ENCODE results near the gene CAPN6. TPM values are rescaled to one million over a fixed set of nuclear protein-coding genes. Genes with fewer than 3 reads are reported as not detected.

CAPN6 gene
- total and polyA plus RNA-seq, 11 donors: 0.04 to 2.2 (median 0.33) TPM; not detected in 5

DNA sequence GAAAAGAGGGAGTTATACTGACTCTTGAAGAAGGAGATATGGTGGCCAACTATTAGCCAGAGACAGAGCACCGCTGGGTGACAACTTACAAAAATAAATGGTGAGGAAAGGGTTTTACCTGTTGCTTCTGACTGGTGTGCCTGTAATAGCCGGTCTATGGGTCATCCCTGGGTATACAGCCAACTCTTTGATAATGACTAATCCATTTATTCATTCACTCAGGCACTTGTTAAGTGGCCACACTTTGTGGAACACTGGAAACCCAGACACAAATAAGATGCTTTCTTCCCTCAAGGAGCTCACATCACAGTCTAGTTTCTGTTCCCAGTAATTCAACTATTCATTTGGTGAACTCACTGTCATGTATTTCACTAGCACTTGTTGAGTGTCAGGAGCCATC lies 13.2 kb upstream of the CAPN6 start:
- no peak for TF ChIP-seq POLR2A (IDR thresholded peaks at IDR 0.05)
- TF ChIP-seq, protein P1, sequence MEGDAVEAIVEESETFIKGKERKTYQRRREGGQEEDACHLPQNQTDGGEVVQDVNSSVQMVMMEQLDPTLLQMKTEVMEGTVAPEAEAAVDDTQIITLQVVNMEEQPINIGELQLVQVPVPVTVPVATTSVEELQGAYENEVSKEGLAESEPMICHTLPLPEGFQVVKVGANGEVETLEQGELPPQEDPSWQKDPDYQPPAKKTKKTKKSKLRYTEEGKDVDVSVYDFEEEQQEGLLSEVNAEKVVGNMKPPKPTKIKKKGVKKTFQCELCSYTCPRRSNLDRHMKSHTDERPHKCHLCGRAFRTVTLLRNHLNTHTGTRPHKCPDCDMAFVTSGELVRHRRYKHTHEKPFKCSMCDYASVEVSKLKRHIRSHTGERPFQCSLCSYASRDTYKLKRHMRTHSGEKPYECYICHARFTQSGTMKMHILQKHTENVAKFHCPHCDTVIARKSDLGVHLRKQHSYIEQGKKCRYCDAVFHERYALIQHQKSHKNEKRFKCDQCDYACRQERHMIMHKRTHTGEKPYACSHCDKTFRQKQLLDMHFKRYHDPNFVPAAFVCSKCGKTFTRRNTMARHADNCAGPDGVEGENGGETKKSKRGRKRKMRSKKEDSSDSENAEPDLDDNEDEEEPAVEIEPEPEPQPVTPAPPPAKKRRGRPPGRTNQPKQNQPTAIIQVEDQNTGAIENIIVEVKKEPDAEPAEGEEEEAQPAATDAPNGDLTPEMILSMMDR (IDR thresholded peaks at IDR 0.05): no peak
- Histone ChIP-seq H3K27me3 (peaks cover 0 to 19% (median 0%) of the 10 kb centered on the region in 9 donors), H3K9me3 (no peaks in the 10 kb centered on the region), H3K36me3 (no peaks in the 10 kb centered on the region), H3K4me1 (no peaks in the 10 kb centered on the region), H3K27ac (no peak overlapping the region), H3K4me3 (no peak overlapping the region)
- no peak for DNase-seq
- no peak for ATAC-seq
- 68 to 92% (median 73%) methylated on average over 2 of the region's 2 CpGs for WGBS, 4 donors
- intact Hi-C loops (cut with DNase I): no loop called here

DNA sequence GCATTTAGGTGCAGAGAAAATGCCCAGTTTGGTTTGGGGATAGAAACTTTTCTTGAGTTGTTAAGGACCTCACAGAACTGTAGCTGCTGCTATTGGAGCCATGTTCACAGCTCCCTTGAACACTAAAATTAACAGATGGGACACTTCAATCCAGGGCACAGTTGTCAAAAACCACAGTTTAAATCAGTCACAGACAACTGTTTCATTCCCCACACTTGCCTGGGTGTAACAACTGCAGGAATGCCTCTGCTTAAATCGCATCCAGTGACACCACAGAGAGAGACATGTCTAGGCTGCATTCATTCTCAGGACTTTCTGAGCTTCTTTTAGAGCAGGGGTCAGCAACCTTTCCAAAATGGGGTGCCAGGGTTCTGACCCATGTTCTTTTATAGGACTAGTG lies 12.7 kb upstream of the CAPN6 start:
- H3K9me3 ChIP-seq: no peaks in the 10 kb centered on the region
- TF ChIP-seq POLR2A (IDR thresholded peaks at IDR 0.05): no peak
- TF ChIP-seq, protein P1 (IDR thresholded peaks at IDR 0.05): no peak
- no peak overlapping the region for H3K4me3 ChIP-seq
- intact Hi-C loops (cut with DNase I): no loop called here
- H3K27ac ChIP-seq: no peak overlapping the region
- peaks cover 0 to 16% (median 0%) of the 10 kb centered on the region in 9 donors for H3K27me3 ChIP-seq
- H3K36me3 ChIP-seq: no peaks in the 10 kb centered on the region
- WGBS, 4 donors: 60 to 88% (median 73%) methylated on average over 1 of the region's 1 CpG
- H3K4me1 ChIP-seq: no peaks in the 10 kb centered on the region
- no peak for ATAC-seq
- DNase-seq: no peak

DNA sequence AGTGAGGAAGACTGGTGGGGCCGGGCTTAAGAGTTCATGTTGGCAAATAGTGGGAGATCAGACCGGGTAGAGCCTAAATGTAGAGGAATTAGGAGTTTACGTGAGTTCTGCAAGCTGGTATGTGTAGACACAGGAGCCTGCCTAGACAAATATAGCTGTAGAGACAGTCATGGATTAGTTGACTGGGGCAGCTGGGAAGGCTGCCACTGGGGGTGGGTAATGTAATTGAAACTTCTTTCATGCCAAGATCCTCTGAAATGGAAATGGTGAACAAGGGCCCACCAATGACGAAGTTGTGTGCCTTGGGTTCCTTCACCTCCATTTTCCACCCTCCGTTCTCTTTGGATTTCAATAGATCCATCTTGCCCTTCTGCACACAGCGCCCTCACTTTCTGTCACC lies 11.9 kb upstream of the CAPN6 start:
- DNase-seq (no peak), ATAC-seq (no peak)
- Histone ChIP-seq H3K4me1 (no peaks in the 10 kb centered on the region), H3K36me3 (no peaks in the 10 kb centered on the region), H3K27ac (no peak overlapping the region), H3K4me3 (no peak overlapping the region), H3K27me3 (peaks cover 0 to 16% (median 0%) of the 10 kb centered on the region in 9 donors), H3K9me3 (no peaks in the 10 kb centered on the region)
- 65 to 91% (median 80%) methylated on average over 6 of the region's 6 CpGs for WGBS, 4 donors
- TF ChIP-seq, protein P1 (IDR thresholded peaks at IDR 0.05): no peak
- TF ChIP-seq POLR2A (IDR thresholded peaks at IDR 0.05): no peak
- intact Hi-C loops (cut with DNase I): no loop called here

DNA sequence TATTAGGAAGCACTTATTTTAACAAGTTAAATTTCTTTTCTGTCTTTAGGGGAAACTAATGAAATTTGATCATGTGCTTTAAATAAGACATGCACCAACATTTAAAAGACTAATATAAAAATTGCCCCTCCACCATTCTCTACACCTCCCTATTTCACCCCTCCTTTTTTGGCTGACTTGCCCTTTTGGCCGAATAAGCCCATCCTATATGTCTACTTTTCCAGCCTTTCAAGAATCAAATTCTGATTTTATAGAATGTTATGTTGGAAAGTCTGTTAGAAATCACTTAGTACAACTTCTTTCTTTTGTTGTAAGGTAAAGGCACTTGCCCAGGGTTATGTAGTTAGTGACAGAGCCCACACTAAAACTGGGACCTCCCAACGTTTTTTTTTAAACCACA lies 1.8 kb downstream of the CAPN6 start:
- Histone ChIP-seq H3K36me3 (no peaks in the 10 kb centered on the region), H3K4me1 (no peaks in the 10 kb centered on the region), H3K4me3 (no peak overlapping the region), H3K27me3 (peaks cover 0 to 49% (median 0%) of the 10 kb centered on the region in 9 donors), H3K27ac (no peak overlapping the region), H3K9me3 (no peaks in the 10 kb centered on the region)
- intact Hi-C loops (cut with DNase I): loop anchor here in 5 of 10 donors (10.0 kb wide), 1 partner anchor 176 kb away; no protein-coding TSS in a partner anchor
- ATAC-seq: no peak
- WGBS, 4 donors: 35 to 37% (median 37%) methylated on average over 2 of the region's 2 CpGs
- TF ChIP-seq, protein P1 (IDR thresholded peaks at IDR 0.05): no peak
- no peak for TF ChIP-seq POLR2A (IDR thresholded peaks at IDR 0.05)
- DNase-seq: no peak

All from heart left ventricle (tissue), 16 donors.